ENCODE results near the gene ACTR1B.

DNA sequence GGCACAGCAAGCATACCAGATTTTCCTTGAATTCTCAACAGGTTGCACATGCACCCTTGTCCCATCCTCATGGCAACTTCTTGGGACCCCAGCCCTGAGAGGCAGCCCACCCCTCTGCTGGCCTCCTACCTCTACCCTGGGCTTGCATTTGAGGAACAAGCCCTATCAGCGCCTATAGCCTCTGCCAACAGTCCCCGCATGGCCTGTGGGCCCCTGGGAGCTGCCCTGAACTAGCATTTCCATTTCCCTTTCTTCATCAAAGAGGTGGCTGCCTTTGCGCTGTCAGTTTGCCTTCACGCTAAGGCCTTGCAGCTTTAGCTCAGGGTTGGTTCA, 44.2 kb upstream of the ACTR1B start:
- TF ChIP-seq, protein P1, sequence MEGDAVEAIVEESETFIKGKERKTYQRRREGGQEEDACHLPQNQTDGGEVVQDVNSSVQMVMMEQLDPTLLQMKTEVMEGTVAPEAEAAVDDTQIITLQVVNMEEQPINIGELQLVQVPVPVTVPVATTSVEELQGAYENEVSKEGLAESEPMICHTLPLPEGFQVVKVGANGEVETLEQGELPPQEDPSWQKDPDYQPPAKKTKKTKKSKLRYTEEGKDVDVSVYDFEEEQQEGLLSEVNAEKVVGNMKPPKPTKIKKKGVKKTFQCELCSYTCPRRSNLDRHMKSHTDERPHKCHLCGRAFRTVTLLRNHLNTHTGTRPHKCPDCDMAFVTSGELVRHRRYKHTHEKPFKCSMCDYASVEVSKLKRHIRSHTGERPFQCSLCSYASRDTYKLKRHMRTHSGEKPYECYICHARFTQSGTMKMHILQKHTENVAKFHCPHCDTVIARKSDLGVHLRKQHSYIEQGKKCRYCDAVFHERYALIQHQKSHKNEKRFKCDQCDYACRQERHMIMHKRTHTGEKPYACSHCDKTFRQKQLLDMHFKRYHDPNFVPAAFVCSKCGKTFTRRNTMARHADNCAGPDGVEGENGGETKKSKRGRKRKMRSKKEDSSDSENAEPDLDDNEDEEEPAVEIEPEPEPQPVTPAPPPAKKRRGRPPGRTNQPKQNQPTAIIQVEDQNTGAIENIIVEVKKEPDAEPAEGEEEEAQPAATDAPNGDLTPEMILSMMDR (IDR thresholded peaks at IDR 0.05; ENCODE audit: low read depth, low read length) = no peak
- TF ChIP-seq EZH2phosphoT487 (IDR thresholded peaks at IDR 0.05; ENCODE audit: low read depth) = no peak
